Esophagus squamous epithelium (tissue), 5 donors: ENCODE measurements around the gene PPT1. TPM values are rescaled to one million over a fixed set of nuclear protein-coding genes. Genes with fewer than 3 reads are reported as not detected.

Experiments used
- DNase-seq: peaks from one replicate; lab custom pipeline; 2025; lab: John Stamatoyannopoulos, UW
- H3K27ac ChIP-seq, 4 donors: fragments of 200-600 bp; sonication (generic); one replicate each; pipeline ENCODE4 v1.5.1; 2016 to 2019; ENCODE audit warnings: mild to moderate bottlenecking in 1 of 4
- H3K27me3 ChIP-seq, 4 donors: fragments of 200-600 bp; sonication (generic); 1 replicate in 3 of 4; 2 replicates in 1 of 4; pipeline versions ENCODE4 v1.5.1 to v1.6.0; 2017 to 2021; ENCODE audit warnings: antibody characterized with exemption in 1 of 4
- H3K36me3 ChIP-seq, 3 donors: fragments of 200-600 bp; sonication (generic); one replicate each; pipeline ENCODE4 v1.5.1; 2016 to 2019
- H3K4me1 ChIP-seq, 3 donors: fragments of 200-600 bp; sonication (generic); one replicate each; pipeline ENCODE4 v1.5.1; 2017 to 2019
- H3K4me3 ChIP-seq, 4 donors: fragments of 200-600 bp; sonication (generic); 1 replicate in 3 of 4; 2 replicates in 1 of 4; pipeline ENCODE4 v1.5.1; 2016 to 2019; ENCODE audit warnings: mild to moderate bottlenecking in 2 of 4, moderate library complexity in 1 of 4
- H3K9me3 ChIP-seq, 3 donors: fragments of 200-600 bp; sonication (generic); one replicate each; pipeline ENCODE4 v1.5.1; 2016 to 2019
- CTCF ChIP-seq, 6 experiments: fragments of 450-650 bp in 4 of 6; fragments of 200-600 bp in 2 of 6; sonication (generic) in 2 of 6; IDR thresholded peaks; one replicate each; pipeline ENCODE4 v1.5.1; 2016 to 2019; ENCODE audit warnings: antibody characterized with exemption in 6 of 6, mild to moderate bottlenecking in 4 of 6, moderate library complexity in 4 of 6
- POLR2A ChIP-seq, 4 donors: fragments of 450-650 bp; IDR thresholded peaks; one replicate each; pipeline ENCODE4 v1.6.1; 2017; ENCODE audit warnings: antibody characterized with exemption in 4 of 4, mild to moderate bottlenecking in 4 of 4, moderate library complexity in 3 of 4
- WGBS, 2 donors: methylation state at CpG; one replicate each; pipeline ENCODE4 v1.1.5; 2018; 5-methylcytosine and 5-hydroxymethylcytosine counted together
- intact Hi-C: fragments of 100-400 bp; cut with DNase I; formaldehyde crosslinking; loops from one replicate; pipeline ENCODE4 v1.15.0; 2022
- total RNA-seq, 4 donors: library from RNA; depleted of rRNA; stranded (reverse); fragments of >200 nt; gene quantifications; one replicate each; pipeline ENCODE4 v1.1.0, GENCODE V29; 2016
- donor health status: DM: yes; HTN: yes; CAD: no.

PPT1 gene
- total RNA-seq, 4 donors from 2014 or later = 27.2 to 43.9 (median 37.6) TPM

- H3K27ac ChIP-seq = no peak overlapping the region
- WGBS, 2 donors = 43 to 53% methylated on average over 2 of the region's 2 CpGs
- intact Hi-C loops = no loop called here
- H3K4me1 ChIP-seq = peaks cover 0 to 10% (median 0%) of the 10 kb centered on the region in 3 donors
- TF ChIP-seq POLR2A (IDR thresholded peaks at IDR 0.05) (no peak), CTCF (IDR thresholded peaks at IDR 0.05) (no peak)
- H3K36me3 ChIP-seq = no peaks in the 10 kb centered on the region
- H3K27me3 ChIP-seq = peaks cover 0 to 64% (median 0%) of the 10 kb centered on the region in 4 donors
- no peaks in the 10 kb centered on the region for H3K9me3 ChIP-seq
- DNase-seq = no peak
- H3K4me3 ChIP-seq = no peak overlapping the region
These were observed 36.8 kb upstream of the PPT1 start for GRCh38 chr1:40133839-40134238.

- no peak for TF ChIP-seq CTCF (IDR thresholded peaks at IDR 0.05)
- no peak for TF ChIP-seq POLR2A (IDR thresholded peaks at IDR 0.05)
- H3K4me1 ChIP-seq = peaks cover 0 to 10% (median 0%) of the 10 kb centered on the region in 3 donors
- 69 to 77% methylated on average over 6 to 17 of the region's 21 CpGs for WGBS, 2 donors
- intact Hi-C loops = no loop called here
- no peaks in the 10 kb centered on the region for H3K36me3 ChIP-seq
- H3K9me3 ChIP-seq = no peaks in the 10 kb centered on the region
- DNase-seq = no peak
- H3K4me3 ChIP-seq = no peak overlapping the region
- H3K27ac ChIP-seq = no peak overlapping the region
- H3K27me3 ChIP-seq = peaks cover 0 to 67% (median 0%) of the 10 kb centered on the region in 4 donors
These were observed 36.2 kb upstream of the PPT1 start for GRCh38 chr1:40133312-40133665.

GRCh38 chr1:40132383-40133311 is 35.6 kb upstream of the PPT1 start:
- Histone ChIP-seq H3K27ac (no peak overlapping the region), H3K36me3 (no peaks in the 10 kb centered on the region), H3K4me1 (peaks cover 0 to 10% (median 0%) of the 10 kb centered on the region in 3 donors), H3K9me3 (no peaks in the 10 kb centered on the region), H3K27me3 (peaks cover 0 to 73% (median 0%) of the 10 kb centered on the region in 4 donors), H3K4me3 (peak overlapping the region in 2 of 4 donors; percentile 31 to 49)
- no peak for TF ChIP-seq CTCF (IDR thresholded peaks at IDR 0.05)
- intact Hi-C loops = no loop called here
- DNase-seq = no peak
- WGBS, 2 donors = 30 to 31% methylated on average over 21 to 26 of the region's 44 CpGs

GRCh38 chr1:40130892-40131291 is 33.8 kb upstream of the PPT1 start:
- H3K27ac ChIP-seq = no peak overlapping the region

More at GRCh38 chr1:40130892-40131291, 33.8 kb upstream of the PPT1 start:
- 54 to 59% methylated on average over 2 of the region's 2 CpGs for WGBS, 2 donors
- peaks cover 0 to 10% (median 0%) of the 10 kb centered on the region in 3 donors for H3K4me1 ChIP-seq
- H3K4me3 ChIP-seq = no peak overlapping the region
- intact Hi-C loops = no loop called here
- no peaks in the 10 kb centered on the region for H3K36me3 ChIP-seq
- H3K9me3 ChIP-seq = no peaks in the 10 kb centered on the region
- TF ChIP-seq CTCF (IDR thresholded peaks at IDR 0.05) (no peak), POLR2A (IDR thresholded peaks at IDR 0.05) (no peak)
- peaks cover 0 to 87% (median 0%) of the 10 kb centered on the region in 4 donors for H3K27me3 ChIP-seq
- DNase-seq = no peak
